Peyer's patch (tissue), 4 donors: ENCODE measurements around the gene GPC5. TPM values are rescaled to one million over a fixed set of nuclear protein-coding genes. Genes with fewer than 3 reads are reported as not detected.

Experiments
- DNase-seq, 3 donors: peaks; one replicate each; pipeline ENCODE4 v3.0.0-alpha.2; 2017 to 2019
- H3K27ac ChIP-seq, 4 donors: fragments of 200-600 bp; sonication (generic); one replicate each; pipeline ENCODE4 v1.5.1; 2016 to 2019
- H3K27me3 ChIP-seq, 2 donors: fragments of 200-600 bp; sonication (generic); one replicate each; pipeline ENCODE4 v1.5.1; 2019
- H3K36me3 ChIP-seq, 3 donors: fragments of 200-600 bp; sonication (generic); one replicate each; pipeline ENCODE4 v1.5.1; 2016 to 2019
- H3K4me1 ChIP-seq, 4 donors: fragments of 200-600 bp; sonication (generic); one replicate each; pipeline ENCODE4 v1.5.1; 2016 to 2019
- H3K4me3 ChIP-seq, 4 donors: fragments of 200-600 bp; sonication (generic); 1 replicate in 3 of 4; 2 replicates in 1 of 4; pipeline ENCODE4 v1.5.1; 2016 to 2019; ENCODE audit warnings: mild to moderate bottlenecking in 1 of 4
- H3K9me3 ChIP-seq, 4 donors: fragments of 200-600 bp; sonication (generic); one replicate each; pipeline ENCODE4 v1.5.1; 2016 to 2019; ENCODE audit warnings: mild to moderate bottlenecking in 1 of 4
- POLR2A ChIP-seq, 2 donors: fragments of 450-650 bp; IDR thresholded peaks; one replicate each; pipeline ENCODE4 v1.5.1; 2017; ENCODE audit warnings: antibody characterized with exemption in 2 of 2, mild to moderate bottlenecking in 2 of 2, moderate library complexity in 2 of 2
- total RNA-seq, 4 donors: library from RNA; depleted of rRNA; stranded (reverse); fragments of >200 nt; gene quantifications; one replicate each; pipeline ENCODE4 v1.1.0, GENCODE V29; 2016
- TF ChIP-seq, protein P1 (sequence below), 6 experiments: fragments of 450-650 bp in 4 of 6; fragments of 200-600 bp in 2 of 6; sonication (generic) in 1 of 6; IDR thresholded peaks; one replicate each; pipeline ENCODE4 v1.5.1; 2017 to 2019; ENCODE audit warnings: antibody characterized with exemption in 6 of 6, mild to moderate bottlenecking in 3 of 6, moderate library complexity in 1 of 6

The GPC5 gene
- total RNA-seq, 4 donors from 2014 or later: 4.1 TPM; not detected in 3

DNA sequence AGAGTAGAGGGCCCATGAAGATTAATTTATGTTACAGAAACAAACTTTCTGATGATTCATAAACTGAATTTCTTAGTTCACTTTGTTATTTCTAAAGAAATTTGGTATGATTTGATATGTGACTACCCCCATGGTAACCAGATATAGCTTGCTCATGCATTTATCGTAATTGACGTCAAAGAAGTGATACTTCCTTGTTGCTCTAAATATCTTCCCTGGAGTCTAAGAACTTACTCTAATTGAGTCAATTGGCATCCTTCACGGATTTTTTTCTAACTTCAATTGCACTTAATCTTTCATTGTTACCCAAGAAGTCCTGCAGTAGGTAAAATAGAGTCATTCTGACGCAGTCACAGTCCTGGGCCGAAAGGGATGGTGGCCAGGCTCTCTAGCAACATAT, 240.9 kb downstream of the GPC5 start:
- Histone ChIP-seq H3K27ac (no peak overlapping the region), H3K36me3 (no peaks in the 10 kb centered on the region), H3K9me3 (no peaks in the 10 kb centered on the region), H3K27me3 (no peaks in the 10 kb centered on the region), H3K4me3 (no peak overlapping the region), H3K4me1 (no peaks in the 10 kb centered on the region)
- no peak for TF ChIP-seq POLR2A (IDR thresholded peaks at IDR 0.05)
- TF ChIP-seq, protein P1, sequence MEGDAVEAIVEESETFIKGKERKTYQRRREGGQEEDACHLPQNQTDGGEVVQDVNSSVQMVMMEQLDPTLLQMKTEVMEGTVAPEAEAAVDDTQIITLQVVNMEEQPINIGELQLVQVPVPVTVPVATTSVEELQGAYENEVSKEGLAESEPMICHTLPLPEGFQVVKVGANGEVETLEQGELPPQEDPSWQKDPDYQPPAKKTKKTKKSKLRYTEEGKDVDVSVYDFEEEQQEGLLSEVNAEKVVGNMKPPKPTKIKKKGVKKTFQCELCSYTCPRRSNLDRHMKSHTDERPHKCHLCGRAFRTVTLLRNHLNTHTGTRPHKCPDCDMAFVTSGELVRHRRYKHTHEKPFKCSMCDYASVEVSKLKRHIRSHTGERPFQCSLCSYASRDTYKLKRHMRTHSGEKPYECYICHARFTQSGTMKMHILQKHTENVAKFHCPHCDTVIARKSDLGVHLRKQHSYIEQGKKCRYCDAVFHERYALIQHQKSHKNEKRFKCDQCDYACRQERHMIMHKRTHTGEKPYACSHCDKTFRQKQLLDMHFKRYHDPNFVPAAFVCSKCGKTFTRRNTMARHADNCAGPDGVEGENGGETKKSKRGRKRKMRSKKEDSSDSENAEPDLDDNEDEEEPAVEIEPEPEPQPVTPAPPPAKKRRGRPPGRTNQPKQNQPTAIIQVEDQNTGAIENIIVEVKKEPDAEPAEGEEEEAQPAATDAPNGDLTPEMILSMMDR (IDR thresholded peaks at IDR 0.05): no peak
- DNase-seq: no peak

DNA sequence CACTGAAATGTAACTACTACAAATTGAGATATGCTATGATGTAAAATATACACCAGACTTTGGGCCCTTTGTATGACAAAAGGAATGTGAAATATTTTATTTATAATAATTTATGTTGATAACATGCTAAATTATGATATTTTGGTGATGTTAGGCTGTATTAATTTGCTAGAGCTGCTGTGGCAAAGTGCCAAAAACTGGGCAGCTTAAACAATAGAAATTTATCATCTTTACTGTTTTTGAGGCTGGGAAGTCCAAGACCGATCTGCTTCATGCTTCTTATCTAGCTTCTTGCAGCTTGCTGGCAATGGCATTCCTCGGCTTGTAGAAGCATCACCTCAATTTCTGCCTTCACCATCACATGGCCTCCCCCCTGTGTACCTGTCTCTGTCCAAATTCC, 245.0 kb downstream of the GPC5 start:
- DNase-seq: no peak
- Histone ChIP-seq H3K4me3 (no peak overlapping the region), H3K36me3 (no peaks in the 10 kb centered on the region), H3K9me3 (no peaks in the 10 kb centered on the region), H3K27ac (no peak overlapping the region), H3K4me1 (no peaks in the 10 kb centered on the region), H3K27me3 (no peaks in the 10 kb centered on the region)
- no peak for TF ChIP-seq POLR2A (IDR thresholded peaks at IDR 0.05)
- TF ChIP-seq, protein P1 (IDR thresholded peaks at IDR 0.05): no peak

DNA sequence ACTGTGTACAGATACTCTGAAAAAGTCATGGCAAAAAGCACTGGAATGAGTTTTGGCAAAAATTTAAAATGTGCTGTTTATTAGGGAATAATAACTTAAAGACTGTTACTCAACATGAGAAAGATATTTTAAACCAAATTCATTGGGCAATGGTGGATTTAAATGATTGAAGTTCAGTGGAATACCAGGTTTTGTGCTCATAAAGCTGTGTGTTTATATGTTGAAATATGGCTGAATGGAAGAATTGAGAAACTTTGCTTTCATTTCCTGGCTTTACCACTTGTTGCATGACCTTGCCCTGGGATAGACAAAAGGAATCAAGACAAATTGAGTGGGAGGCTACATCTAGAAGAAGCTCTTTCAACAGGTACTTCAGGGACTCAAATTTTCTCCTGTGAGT, 246.4 kb downstream of the GPC5 start:
- Histone ChIP-seq H3K27me3 (no peaks in the 10 kb centered on the region), H3K36me3 (no peaks in the 10 kb centered on the region), H3K27ac (no peak overlapping the region), H3K4me3 (no peak overlapping the region), H3K4me1 (no peaks in the 10 kb centered on the region), H3K9me3 (no peaks in the 10 kb centered on the region)
- TF ChIP-seq POLR2A (IDR thresholded peaks at IDR 0.05): no peak
- TF ChIP-seq, protein P1 (IDR thresholded peaks at IDR 0.05): no peak
- DNase-seq: no peak

DNA sequence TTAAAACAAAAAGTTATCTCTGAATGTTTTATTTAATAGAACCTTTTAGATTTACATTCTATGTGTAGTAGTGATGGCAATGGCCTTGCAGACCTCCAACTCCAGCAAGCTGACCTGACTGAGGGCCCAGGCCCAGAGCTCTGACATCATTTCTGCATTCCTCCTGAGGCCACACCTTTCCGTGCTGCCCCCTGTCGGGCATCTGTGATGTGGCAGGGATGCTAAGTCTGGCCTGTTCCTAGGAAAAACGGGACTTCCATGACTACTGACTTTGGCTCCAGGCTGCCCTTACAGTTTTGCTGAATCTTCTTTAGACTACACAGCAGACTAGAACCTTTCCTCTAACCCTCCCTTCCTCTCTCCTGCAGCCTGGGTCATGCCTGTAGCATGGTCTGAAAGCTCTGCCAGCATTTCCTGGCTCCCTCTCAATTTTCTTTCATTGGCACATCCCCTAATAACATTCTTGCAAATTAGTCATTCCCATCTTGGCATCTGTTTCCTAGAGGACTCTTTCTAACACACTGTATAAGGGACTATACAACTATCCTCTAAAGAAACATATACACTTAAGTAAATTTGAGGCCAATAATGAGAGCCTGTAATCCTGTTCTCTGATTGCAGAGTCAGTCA, 249.1 kb downstream of the GPC5 start:
- no peak for DNase-seq
- H3K27ac ChIP-seq: no peak overlapping the region
- no peaks in the 10 kb centered on the region for H3K9me3 ChIP-seq
- H3K27me3 ChIP-seq: no peaks in the 10 kb centered on the region
- H3K4me3 ChIP-seq: no peak overlapping the region
- no peaks in the 10 kb centered on the region for H3K36me3 ChIP-seq
- TF ChIP-seq, protein P1 (IDR thresholded peaks at IDR 0.05): peak in 2 of 6 experiments; percentile 6 to 14
- TF ChIP-seq POLR2A (IDR thresholded peaks at IDR 0.05): no peak
- H3K4me1 ChIP-seq: no peaks in the 10 kb centered on the region

DNA sequence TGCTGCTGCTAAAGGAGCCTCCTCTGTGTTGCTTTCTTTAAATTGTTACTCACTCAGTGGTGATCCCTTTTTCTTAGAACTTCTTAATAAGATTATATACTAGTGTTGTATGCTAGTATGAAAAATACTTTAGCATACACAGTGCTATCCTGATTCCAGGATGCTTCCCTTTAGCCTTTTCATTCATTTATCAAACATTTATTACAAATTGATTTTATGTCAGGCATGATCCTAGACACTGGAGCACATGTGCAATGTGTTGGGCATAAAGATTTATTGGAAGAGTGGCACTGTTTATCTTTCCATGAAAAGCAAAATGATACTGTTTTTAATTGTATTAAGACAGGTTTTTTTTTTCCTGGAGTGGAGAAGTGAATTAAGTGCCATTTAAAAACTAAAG, 249.6 kb downstream of the GPC5 start:
- H3K27ac ChIP-seq: no peak overlapping the region
- no peaks in the 10 kb centered on the region for H3K36me3 ChIP-seq
- H3K4me3 ChIP-seq: no peak overlapping the region
- no peaks in the 10 kb centered on the region for H3K27me3 ChIP-seq
- TF ChIP-seq POLR2A (IDR thresholded peaks at IDR 0.05): no peak
- TF ChIP-seq, protein P1 (IDR thresholded peaks at IDR 0.05): no peak
- H3K9me3 ChIP-seq: no peaks in the 10 kb centered on the region
- no peaks in the 10 kb centered on the region for H3K4me1 ChIP-seq
- DNase-seq: no peak

DNA sequence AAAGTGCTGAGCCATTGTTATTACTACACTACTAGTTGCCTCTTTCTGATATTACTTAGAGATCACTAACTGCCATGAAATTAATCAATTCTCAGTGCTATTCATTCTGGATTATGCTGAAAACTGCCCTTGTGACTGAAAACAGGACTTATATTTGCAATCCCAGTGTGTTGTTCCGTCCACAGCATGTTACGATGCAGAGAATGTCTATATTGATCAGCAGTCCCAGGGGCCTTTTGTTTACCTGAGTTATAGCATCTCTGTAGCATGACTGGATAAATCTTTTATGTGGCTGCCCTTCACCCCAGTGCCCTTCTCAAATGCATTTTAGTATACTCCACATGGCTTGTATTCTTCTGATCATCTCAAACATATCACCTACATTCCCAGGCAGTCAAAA, 251.0 kb downstream of the GPC5 start:
- DNase-seq: no peak
- H3K9me3 ChIP-seq: no peaks in the 10 kb centered on the region
- H3K4me3 ChIP-seq: no peak overlapping the region
- no peaks in the 10 kb centered on the region for H3K4me1 ChIP-seq
- H3K36me3 ChIP-seq: no peaks in the 10 kb centered on the region
- no peak for TF ChIP-seq POLR2A (IDR thresholded peaks at IDR 0.05)
- no peaks in the 10 kb centered on the region for H3K27me3 ChIP-seq
- H3K27ac ChIP-seq: no peak overlapping the region
